Panc1 (cell line): ENCODE data around the gene FDXACB1. TPM values are rescaled to one million over a fixed set of nuclear protein-coding genes. Genes with fewer than 3 reads are reported as not detected.

ENCODE experiments used
- ATAC-seq: fragments of 200-7000 bp; cut with Tn5 transposase; 2 replicates; pipeline ENCODE4 v1.9.1; 2020; ENCODE audit warnings: mild to moderate bottlenecking, moderate library complexity
- BruUV-seq: library from RNA; stranded (reverse); fragments of 400-500 nt; replicated peaks from 2 replicates; lab custom pipeline; 2021; lab: Mats Ljungman, UMichigan
- CTCF ChIA-PET: fragments of 300-600 bp; sonication (Branson Sonifier 250); formaldehyde crosslinking; loops from one replicate; lab custom pipeline; 2022; ENCODE audit warnings: antibody characterized with exemption; lab: Charles Lee
- POLR2A ChIA-PET: fragments of 300-600 bp; sonication (Branson Sonifier 250); formaldehyde crosslinking; loops from one replicate; lab custom pipeline; 2022; ENCODE audit warnings: antibody characterized with exemption; lab: Charles Lee
- DNase-seq: peaks from one replicate; pipeline ENCODE4 v3.0.0-alpha.2; 2010; ENCODE audit warnings: low read depth, low spot score
- H3K27ac ChIP-seq: 2 replicates; pipeline ENCODE4 v1.5.1; 2011; ENCODE audit warnings: mild to moderate bottlenecking, low read length, inconsistent platforms
- H3K27me3 ChIP-seq: fragments of 200-500 bp; sonication (Bioruptor generic); 2 replicates; pipeline ENCODE4 v1.6.0; 2014; ENCODE audit warnings: low read length, inconsistent platforms; ENCODE audit not compliant: control insufficient read depth, insufficient read depth
- H3K36me3 ChIP-seq: fragments of 200-500 bp; sonication (Bioruptor generic); 2 replicates; pipeline ENCODE4 v1.5.1; 2014; ENCODE audit warnings: inconsistent platforms, mild to moderate bottlenecking, low read length, moderate library complexity; ENCODE audit not compliant: control insufficient read depth, insufficient read depth
- H3K4me1 ChIP-seq: 2 replicates; pipeline ENCODE4 v1.5.1; 2011; ENCODE audit warnings: inconsistent platforms, mild to moderate bottlenecking, low read length, moderate library complexity; ENCODE audit not compliant: control insufficient read depth, insufficient read depth
- H3K4me3 ChIP-seq, 2 experiments: 2 replicates each; pipeline ENCODE4 v1.5.1; 2011 to 2012; ENCODE audit warnings: low read depth in 2 of 2, low read length in 2 of 2, mild to moderate bottlenecking in 2 of 2, inconsistent platforms in 1 of 2, moderate library complexity in 1 of 2
- H3K9me3 ChIP-seq: fragments of 200-500 bp; sonication (Bioruptor generic); 2 replicates; pipeline ENCODE4 v1.5.1; 2014; ENCODE audit warnings: low read depth, mild to moderate bottlenecking, inconsistent platforms, low read length, moderate library complexity; ENCODE audit not compliant: control insufficient read depth, insufficient read depth
- CTCF ChIP-seq: fragments of 450-650 bp; IDR thresholded peaks from 2 replicates; pipeline ENCODE4 v1.5.1; 2017; ENCODE audit warnings: mild to moderate bottlenecking
- POLR2AphosphoS5 ChIP-seq: IDR thresholded peaks from 2 replicates; pipeline ENCODE4 v1.6.1; 2012; ENCODE audit warnings: mild to moderate bottlenecking, low read depth, low read length, moderate library complexity
- REST ChIP-seq, 2 experiments: IDR thresholded peaks; 2 replicates each; pipeline ENCODE4 v1.6.1; 2011 to 2012; ENCODE audit warnings: low read depth in 2 of 2, control low read depth in 1 of 2, low read length in 1 of 2, mild to moderate bottlenecking in 1 of 2, moderate library complexity in 1 of 2; ENCODE audit not compliant: insufficient read depth in 1 of 2
- SIN3A ChIP-seq: IDR thresholded peaks from 2 replicates; pipeline ENCODE4 v1.6.1; 2012; ENCODE audit warnings: low read depth, mild to moderate bottlenecking, low read length, moderate library complexity, borderline replicate concordance; ENCODE audit not compliant: insufficient read depth
- TCF7L2 ChIP-seq: IDR thresholded peaks from 2 replicates; pipeline ENCODE4 v1.6.1; 2011; ENCODE audit warnings: mild to moderate bottlenecking, low read depth, low read length, inconsistent platforms
- in situ Hi-C: cut with HindIII; loops from 2 replicates; pipeline ENCODE4 v1.10.0; 2016; ENCODE audit warnings: low sequenced_read_pairs, low pct_unique_long_range_greater_than_20kb
- intact Hi-C: fragments of 100-400 bp; cut with micrococcal nuclease; formaldehyde crosslinking; loops from one replicate; pipeline ENCODE4 v1.10.0; 2022; ENCODE audit not compliant: unreplicated experiment
- total RNA-seq: library from RNA; stranded (reverse); gene quantifications from one replicate; pipeline ENCODE4 v1.2.1, GENCODE V29; 2021; ENCODE audit not compliant: unreplicated experiment

Gene FDXACB1
- total RNA-seq, 1 experiment from 2014 or later: 4.1 TPM

GRCh38 chr11:111837366-111837891, 41.5 kb downstream of the FDXACB1 start:
- Histone ChIP-seq H3K27ac (no peak overlapping the region), H3K27me3 (no peaks in the 10 kb centered on the region), H3K36me3 (no peaks in the 10 kb centered on the region; the same call in 1 of the 2 replicates), H3K4me1 (peaks cover 3% of the 10 kb centered on the region; the same call in 1 of the 2 replicates), H3K9me3 (no peaks in the 10 kb centered on the region), H3K4me3 (no peak overlapping the region)
- ATAC-seq (no peak), DNase-seq (no peak)
- BruUV-seq: no TSS peak
- no peak for TF ChIP-seq REST (IDR thresholded peaks at IDR 0.05; ENCODE audit: insufficient read depth in 1 of 2, low read depth in 2 of 2, low read length in 1 of 2)
- no peak for TF ChIP-seq CTCF
- TF ChIP-seq TCF7L2: no peak
- no peak for TF ChIP-seq POLR2AphosphoS5
- TF ChIP-seq SIN3A: no peak
- POLR2A ChIA-PET: no interaction called here
- CTCF ChIA-PET: no interaction called here
- in situ Hi-C loops: no loop called here
- intact Hi-C loops: no loop called here

- H3K27ac ChIP-seq: no peak overlapping the region
Observed at GRCh38 chr11:111836721-111837120, 42.2 kb downstream of the FDXACB1 start.

More at GRCh38 chr11:111836721-111837120, 42.2 kb downstream of the FDXACB1 start:
- Histone ChIP-seq H3K36me3 (no peaks in the 10 kb centered on the region; the same call in 1 of the 2 replicates), H3K4me1 (peaks cover 3% of the 10 kb centered on the region; the same call in 1 of the 2 replicates), H3K4me3 (no peak overlapping the region), H3K27me3 (no peaks in the 10 kb centered on the region), H3K9me3 (no peaks in the 10 kb centered on the region)
- POLR2A ChIA-PET: no interaction called here
- CTCF ChIA-PET: no interaction called here
- ATAC-seq (no peak), DNase-seq (no peak)
- intact Hi-C loops: no loop called here
- TF ChIP-seq TCF7L2: no peak
- no peak for TF ChIP-seq SIN3A
- no peak for TF ChIP-seq POLR2AphosphoS5
- TF ChIP-seq CTCF: no peak
- no peak for TF ChIP-seq REST (IDR thresholded peaks at IDR 0.05; ENCODE audit: insufficient read depth in 1 of 2, low read depth in 2 of 2, low read length in 1 of 2)
- no TSS peak for BruUV-seq
- in situ Hi-C loops: no loop called here
